GM19043 (cell line): ENCODE data around the gene CACNA1I.
"Not testable (repeated sequence)": the region's sequence is repeated elsewhere in the genome, so short reads cannot be mapped to it uniquely, and the experiment has no call there.

Experiments used
- ATAC-seq: cut with Tn5 transposase; IDR thresholded peaks from one replicate; pipeline ENCODE4 v1.9.1; 2021; ENCODE audit warnings: low read depth; ENCODE audit not compliant: unreplicated experiment

CACNA1I gene

GRCh38 chr22:39731481-39731880 lies 160.9 kb downstream of the CACNA1I start:
- ATAC-seq = no peak

GRCh38 chr22:39731881-39732555 lies 161.5 kb downstream of the CACNA1I start:
- ATAC-seq = no peak

DNA sequence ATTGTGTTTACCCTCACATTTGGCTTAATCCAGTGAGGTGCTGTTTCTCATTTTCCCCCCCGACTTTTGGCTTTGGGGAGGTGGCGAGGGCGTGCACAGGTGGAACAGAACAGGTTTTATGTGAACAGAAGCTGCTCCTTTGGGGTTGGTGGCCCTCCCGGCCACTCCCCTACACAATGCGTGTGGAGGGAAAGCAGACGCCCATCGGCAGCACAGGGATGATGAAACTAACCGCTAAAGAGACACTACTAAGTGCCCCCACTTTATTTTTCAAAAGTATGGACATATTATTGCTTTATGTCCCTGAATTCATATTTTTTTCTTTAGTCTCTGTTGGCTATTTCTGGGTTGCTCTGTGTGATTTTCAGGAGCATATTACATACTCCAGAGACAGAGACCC lies 162.1 kb downstream of the CACNA1I start:
- ATAC-seq = no peak

- no peak for ATAC-seq
Measured at GRCh38 chr22:39733191-39733590, 162.6 kb downstream of the CACNA1I start.

DNA sequence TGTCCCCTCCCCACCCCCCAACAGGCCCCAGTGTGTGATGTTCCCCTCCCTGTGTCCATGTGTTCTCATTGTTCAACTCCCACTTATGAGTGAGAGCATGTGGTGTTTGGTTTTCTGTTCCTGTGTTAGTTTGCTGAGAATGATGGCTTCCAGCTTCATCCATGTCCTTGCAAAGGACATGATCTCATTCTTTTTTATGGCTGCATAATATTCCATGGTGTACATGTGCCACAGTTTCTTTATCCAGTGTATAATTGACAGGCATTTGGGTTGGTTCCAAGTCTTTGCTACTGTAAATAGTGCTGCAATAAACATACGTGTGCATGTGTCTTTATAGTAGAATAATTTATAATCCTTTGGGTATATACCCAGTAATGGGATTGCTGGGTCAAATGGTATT lies 163.5 kb downstream of the CACNA1I start:
- not testable (repeated sequence) for ATAC-seq

DNA sequence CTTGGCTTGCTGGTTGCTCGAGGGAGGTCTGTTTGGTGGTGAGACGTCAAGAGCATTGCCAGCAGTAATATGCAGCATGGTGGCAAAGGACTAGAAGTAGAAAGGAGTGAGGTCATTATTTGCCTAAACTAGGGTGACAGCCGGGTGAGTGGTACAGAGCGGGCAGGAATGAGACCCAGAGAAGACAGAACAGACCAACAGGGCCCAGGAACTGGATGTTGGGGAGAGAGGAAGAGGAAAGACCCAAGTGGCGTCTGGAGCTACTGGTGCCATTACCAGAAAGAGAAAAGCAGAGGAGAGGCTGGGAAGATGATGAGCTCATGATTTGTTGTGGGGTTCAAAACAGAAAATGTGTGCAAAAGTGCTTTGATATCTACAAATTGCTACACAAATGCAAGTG lies 164.3 kb downstream of the CACNA1I start:
- no peak for ATAC-seq

DNA sequence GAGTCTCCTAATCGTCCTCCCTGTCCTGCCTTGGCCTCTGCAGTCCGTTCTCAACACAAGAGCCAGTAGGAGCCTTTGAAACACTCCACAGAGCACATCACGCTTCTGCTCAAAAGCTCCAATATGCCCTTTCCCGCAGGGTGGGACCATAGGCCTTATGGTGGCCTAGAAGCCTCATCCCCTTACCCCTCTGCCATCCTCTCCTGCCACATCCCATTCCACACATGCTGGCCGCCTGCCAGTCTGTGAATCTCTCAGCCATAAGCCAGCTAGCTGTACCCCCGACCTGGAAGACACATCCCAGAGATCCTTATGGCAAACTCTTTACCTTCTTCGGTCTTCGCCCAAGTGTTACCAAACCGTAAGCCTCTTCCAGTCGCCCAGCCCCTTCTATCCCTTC lies 165.2 kb downstream of the CACNA1I start:
- ATAC-seq = no peak

- ATAC-seq = no peak
Measured at GRCh38 chr22:39738746-39739145, 168.2 kb downstream of the CACNA1I start.
